Memory B cell (primary cell): ENCODE measurements around the gene VWA5A.
A peak's percentile ranks its signal among the peaks of the same experiment; 100 is the strongest.
"Not testable (repeated sequence)": the region's sequence is repeated elsewhere in the genome, so short reads cannot be mapped to it uniquely, and the experiment has no call there.

ENCODE experiments used
- ATAC-seq: fragments of 150-1000 bp; cut with Tn5 transposase; 2 replicates; pipeline ENCODE4 v1.10.0; 2021; ENCODE audit warnings: low read depth, mild to moderate bottlenecking, moderate library complexity
- DNase-seq, 2 donors: peaks; one replicate each; pipeline ENCODE4 v3.0.0; 2022; ENCODE audit warnings: low spot score in 2 of 2
- H3K27ac Mint-ChIP-seq: one replicate; pipeline ENCODE4 v1.8.0; 2022; ENCODE audit warnings: mild to moderate bottlenecking, moderate library complexity, mixed read lengths
- H3K27me3 Mint-ChIP-seq: one replicate; pipeline ENCODE4 v1.8.0; 2022; ENCODE audit warnings: mixed read lengths
- H3K36me3 Mint-ChIP-seq: one replicate; pipeline ENCODE4 v1.8.0; 2022; ENCODE audit warnings: mild to moderate bottlenecking, mixed read lengths
- H3K4me1 Mint-ChIP-seq: one replicate; pipeline ENCODE4 v1.8.0; 2022; ENCODE audit warnings: mixed read lengths
- H3K4me3 Mint-ChIP-seq: one replicate; pipeline ENCODE4 v1.8.0; 2022; ENCODE audit warnings: mild to moderate bottlenecking, moderate library complexity, mixed read lengths
- H3K9me3 Mint-ChIP-seq: one replicate; pipeline ENCODE4 v1.8.0; 2022; ENCODE audit warnings: mixed read lengths

The VWA5A gene

DNA sequence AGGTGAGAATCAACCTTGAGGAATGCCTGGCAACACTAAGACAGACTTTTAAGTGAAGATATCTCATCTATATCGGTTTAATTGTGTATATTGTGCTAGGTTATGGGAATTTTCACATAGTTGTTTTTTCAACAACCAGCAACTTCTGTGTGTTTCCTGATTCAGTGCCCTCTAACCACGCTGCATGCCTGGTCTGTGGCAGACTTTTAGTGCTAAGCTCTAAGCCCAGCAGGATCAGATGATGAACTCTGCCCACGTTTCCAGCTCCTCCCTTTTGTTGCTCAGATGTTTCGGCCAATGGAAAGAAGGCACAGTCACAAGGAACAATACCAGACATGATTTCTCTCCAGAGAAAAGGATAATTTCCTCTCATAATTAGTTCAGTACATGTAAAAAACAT is 1.4 kb upstream of the VWA5A start:
- H3K4me1 Mint-ChIP-seq, result peaks cover 18% of the 10 kb centered on the region
- DNase-seq (no peak), ATAC-seq (no peak)
- no peaks in the 10 kb centered on the region for H3K9me3 Mint-ChIP-seq
- H3K27ac Mint-ChIP-seq, result no peak overlapping the region
- no peak overlapping the region for H3K4me3 Mint-ChIP-seq
- H3K27me3 Mint-ChIP-seq, result no peaks in the 10 kb centered on the region
- H3K36me3 Mint-ChIP-seq, result peaks cover 9% of the 10 kb centered on the region

DNA sequence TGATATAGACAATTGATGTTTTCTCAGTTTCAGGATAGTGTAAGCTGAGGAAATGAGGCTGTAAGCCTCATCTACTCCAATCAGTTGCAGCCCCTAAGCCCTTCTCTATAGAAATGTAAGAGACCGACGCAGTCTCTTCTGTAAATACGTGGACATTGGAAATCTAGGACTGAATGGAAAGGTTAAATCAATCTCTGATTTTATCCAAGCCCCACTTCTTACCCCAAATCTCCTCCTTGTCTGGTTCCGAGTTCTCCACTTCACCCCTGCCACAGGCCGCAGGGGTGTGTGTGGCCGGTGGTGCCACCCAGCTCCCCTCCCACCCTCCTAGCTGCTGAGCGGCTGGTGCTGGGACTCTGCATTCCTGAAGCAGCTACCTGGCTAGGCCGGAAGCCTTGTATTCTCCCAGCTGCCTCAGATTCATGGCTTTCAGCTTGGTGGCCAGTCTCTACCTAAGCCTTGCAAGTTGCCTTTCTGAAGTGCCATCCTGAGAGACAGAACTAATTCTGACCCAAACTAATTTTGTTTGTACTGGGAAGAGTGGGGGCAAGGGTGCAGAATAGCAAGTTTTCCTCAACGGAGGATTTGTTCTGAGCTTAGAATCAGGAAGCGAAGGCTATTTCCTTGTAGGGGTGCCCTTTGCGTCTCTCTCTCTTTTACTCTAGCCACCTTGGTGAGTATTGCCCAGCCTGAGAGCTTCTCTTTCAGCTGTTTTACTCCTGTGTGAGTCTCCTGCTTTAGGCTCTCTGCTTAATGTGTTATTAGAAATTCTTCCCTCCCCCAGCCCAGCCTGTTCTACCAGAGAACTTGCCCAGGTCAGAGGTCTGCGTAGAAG is 749 bp downstream of the VWA5A start:
- Mint-ChIP-seq H3K36me3 (peaks cover 15% of the 10 kb centered on the region), H3K27me3 (no peaks in the 10 kb centered on the region), H3K4me3 (peak overlapping the region; percentile 94), H3K4me1 (peaks cover 11% of the 10 kb centered on the region), H3K9me3 (no peaks in the 10 kb centered on the region), H3K27ac (peak overlapping the region; percentile 79)
- DNase-seq (no peak), ATAC-seq (no peak)

DNA sequence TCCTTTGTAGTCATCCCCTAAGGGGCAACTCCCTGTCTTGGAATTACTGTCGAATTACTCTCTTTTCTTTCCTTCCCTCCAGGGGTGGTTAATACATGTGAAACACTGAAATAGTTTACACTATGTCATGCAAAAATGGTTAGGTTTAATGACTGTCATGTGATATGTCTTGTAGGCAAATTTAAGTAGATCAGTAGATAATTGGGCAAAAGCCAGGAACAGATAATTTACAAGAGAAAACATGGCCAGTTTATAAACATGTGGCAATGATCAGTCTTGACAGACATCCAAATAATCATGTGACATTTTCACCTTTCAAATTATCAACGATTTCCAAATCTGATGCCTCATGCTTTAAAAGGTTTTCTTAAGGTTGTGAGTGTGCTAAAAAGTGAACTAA is 3.9 kb downstream of the VWA5A start:
- H3K9me3 Mint-ChIP-seq, result no peaks in the 10 kb centered on the region
- H3K4me1 Mint-ChIP-seq, result peaks cover 11% of the 10 kb centered on the region
- H3K27ac Mint-ChIP-seq, result no peak overlapping the region
- H3K36me3 Mint-ChIP-seq, result peaks cover 17% of the 10 kb centered on the region
- H3K4me3 Mint-ChIP-seq, result no peak overlapping the region
- ATAC-seq (no peak), DNase-seq (no peak)
- no peaks in the 10 kb centered on the region for H3K27me3 Mint-ChIP-seq

DNA sequence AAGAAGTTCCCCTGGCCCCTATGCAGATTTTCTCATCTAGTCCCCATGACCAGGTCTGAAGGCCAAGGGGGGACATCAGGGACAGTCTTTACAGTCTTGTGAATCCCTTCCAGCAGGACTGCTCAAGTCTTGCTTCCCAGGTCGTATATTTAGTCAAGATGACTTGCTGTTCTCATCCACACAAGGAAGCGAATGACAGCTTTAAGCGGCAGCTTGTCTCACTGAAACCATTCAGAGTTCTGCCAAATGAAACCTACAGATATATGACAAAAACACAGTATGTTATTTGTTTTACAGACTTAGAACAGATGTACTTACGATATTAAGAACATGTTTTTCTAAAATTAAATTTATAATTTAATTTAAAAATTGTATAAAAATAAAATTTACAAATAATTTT is 5.6 kb downstream of the VWA5A start:
- ATAC-seq (no peak), DNase-seq (no peak)
- Mint-ChIP-seq H3K9me3 (no peaks in the 10 kb centered on the region), H3K4me1 (peaks cover 7% of the 10 kb centered on the region), H3K27ac (no peak overlapping the region), H3K36me3 (peaks cover 21% of the 10 kb centered on the region), H3K4me3 (no peak overlapping the region), H3K27me3 (no peaks in the 10 kb centered on the region)

DNA sequence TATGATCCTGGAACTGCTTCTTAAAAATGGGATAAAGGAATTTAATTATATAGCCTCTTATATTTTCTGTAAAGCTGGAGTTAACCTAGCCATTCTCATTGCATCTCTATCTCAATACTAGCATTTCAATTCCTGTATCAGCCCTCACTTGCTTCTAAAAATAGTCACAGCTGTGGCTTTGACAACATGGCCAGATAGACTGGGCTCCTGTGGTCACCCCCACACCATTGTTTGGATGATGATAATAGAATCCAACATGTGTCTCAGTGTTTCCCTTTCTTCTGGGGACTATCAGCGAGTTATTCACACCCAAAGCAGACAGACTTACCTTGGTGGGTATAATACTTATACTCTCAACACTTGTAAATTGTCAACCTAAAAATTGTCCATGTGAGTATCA is 6.9 kb downstream of the VWA5A start:
- Mint-ChIP-seq H3K27me3 (no peaks in the 10 kb centered on the region), H3K36me3 (peaks cover 21% of the 10 kb centered on the region), H3K4me1 (peaks cover 5% of the 10 kb centered on the region), H3K9me3 (no peaks in the 10 kb centered on the region), H3K4me3 (no peak overlapping the region), H3K27ac (no peak overlapping the region)
- DNase-seq, result no peak
- no peak for ATAC-seq

DNA sequence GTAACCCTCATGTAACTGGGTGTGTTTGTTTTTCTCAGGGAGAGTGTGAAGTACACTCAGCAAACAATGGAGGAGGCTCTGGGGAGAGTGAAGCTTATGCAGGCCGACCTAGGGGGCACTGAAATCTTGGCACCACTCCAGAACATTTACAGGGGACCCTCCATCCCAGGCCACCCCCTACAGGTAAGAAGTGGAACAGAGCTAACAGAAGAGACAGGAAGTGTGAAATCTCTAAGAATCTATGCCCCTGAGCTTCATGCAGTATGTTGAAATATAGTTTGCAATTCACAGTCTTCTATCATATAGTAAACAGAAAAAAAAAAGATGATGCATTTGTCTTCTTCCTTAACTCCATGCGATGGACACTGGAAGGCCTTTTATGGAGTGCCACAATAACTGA is 8.4 kb downstream of the VWA5A start:
- no peak overlapping the region for H3K4me3 Mint-ChIP-seq
- no peak for DNase-seq
- no peaks in the 10 kb centered on the region for H3K9me3 Mint-ChIP-seq
- H3K36me3 Mint-ChIP-seq, result peaks cover 14% of the 10 kb centered on the region
- no peak for ATAC-seq
- no peaks in the 10 kb centered on the region for H3K27me3 Mint-ChIP-seq
- H3K27ac Mint-ChIP-seq, result no peak overlapping the region
- no peaks in the 10 kb centered on the region for H3K4me1 Mint-ChIP-seq

DNA sequence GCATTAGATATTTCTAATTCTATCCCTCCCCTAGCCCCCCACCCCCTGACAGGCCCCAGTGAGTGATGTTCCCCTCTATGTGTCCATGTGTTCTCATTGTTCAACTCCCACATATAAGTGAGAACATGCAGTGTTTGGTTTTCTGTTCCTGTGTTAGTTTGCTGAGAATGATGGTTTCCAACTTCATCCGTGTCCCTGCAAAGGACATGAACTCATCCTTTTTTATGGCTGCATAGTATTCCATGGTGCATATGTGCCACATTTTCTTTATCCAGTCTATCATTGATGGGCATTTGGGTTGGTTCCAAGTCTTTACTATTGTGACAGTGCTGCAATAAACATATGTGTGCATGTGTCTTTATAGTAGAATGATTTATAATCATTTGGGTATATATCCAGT is 11.9 kb downstream of the VWA5A start:
- H3K27me3 Mint-ChIP-seq, DNase-seq, ATAC-seq, H3K36me3 Mint-ChIP-seq, H3K27ac Mint-ChIP-seq, H3K9me3 Mint-ChIP-seq, H3K4me3 Mint-ChIP-seq, H3K4me1 Mint-ChIP-seq: not testable (repeated sequence)

DNA sequence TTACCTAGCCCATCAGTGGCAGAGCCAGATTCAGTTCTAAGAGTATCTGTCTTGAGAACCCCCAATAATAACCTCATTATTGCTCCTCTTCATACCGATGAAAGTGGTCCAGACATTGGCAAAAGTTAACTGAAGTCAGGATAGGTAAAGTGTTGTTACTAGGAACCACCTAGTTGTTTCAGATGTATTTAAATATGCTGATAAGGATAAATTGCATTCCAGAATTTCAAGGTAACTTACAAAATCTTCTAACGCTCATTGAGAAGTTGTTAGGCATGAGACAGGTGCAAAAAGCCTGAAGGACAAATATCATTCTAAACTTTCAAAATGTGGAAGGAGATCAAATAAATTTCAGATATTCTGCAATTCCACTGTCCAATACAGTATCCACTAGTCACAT is 27.8 kb downstream of the VWA5A start:
- DNase-seq, result no peak
- no peaks in the 10 kb centered on the region for H3K27me3 Mint-ChIP-seq
- no peak overlapping the region for H3K27ac Mint-ChIP-seq
- ATAC-seq, result no peak
- no peak overlapping the region for H3K4me3 Mint-ChIP-seq
- H3K4me1 Mint-ChIP-seq, result no peaks in the 10 kb centered on the region
- H3K36me3 Mint-ChIP-seq, result peaks cover 24% of the 10 kb centered on the region
- H3K9me3 Mint-ChIP-seq, result peaks cover 7% of the 10 kb centered on the region

DNA sequence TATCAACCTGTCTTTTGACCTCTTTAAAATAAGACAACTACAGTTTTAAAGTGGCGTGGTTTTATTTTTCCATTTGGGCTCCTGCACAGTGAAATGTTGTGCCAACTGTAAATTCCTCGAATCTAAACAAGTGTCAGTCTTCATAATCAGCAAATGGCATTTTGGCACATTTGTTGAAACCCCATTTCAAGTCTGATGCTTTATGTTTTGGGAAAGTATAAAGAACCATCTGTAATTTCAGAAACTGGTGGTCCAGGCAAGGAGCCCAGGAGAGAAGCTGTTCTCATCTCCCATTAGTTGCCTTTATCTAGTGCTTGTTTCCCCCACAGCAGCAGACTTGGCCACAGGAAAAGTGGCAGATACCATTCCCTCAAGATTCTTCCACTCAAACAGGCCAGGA is 32.7 kb downstream of the VWA5A start:
- no peak overlapping the region for H3K27ac Mint-ChIP-seq

DNA sequence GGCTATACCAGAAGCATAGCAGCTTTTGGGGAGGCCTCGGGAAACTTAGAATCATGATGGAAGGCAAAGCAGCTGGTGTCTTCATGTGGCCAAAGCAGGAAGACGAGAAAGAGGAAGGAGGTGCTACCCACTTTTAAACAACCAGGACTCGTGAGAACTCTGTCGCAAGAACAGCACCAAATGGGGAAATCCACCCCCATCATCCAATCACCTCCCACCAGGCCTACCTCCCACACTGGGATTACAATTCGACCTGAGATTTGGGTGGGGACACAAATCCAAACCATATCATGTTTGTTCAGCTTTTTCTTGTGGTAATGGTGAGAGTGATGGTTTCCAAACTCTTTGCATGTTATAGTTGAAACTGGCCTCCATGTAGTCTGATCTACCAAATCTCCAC is 35.4 kb downstream of the VWA5A start:
- Mint-ChIP-seq H3K27me3 (no peaks in the 10 kb centered on the region), H3K36me3 (no peaks in the 10 kb centered on the region), H3K4me1 (peaks cover 2% of the 10 kb centered on the region), H3K9me3 (peaks cover 2% of the 10 kb centered on the region), H3K4me3 (no peak overlapping the region), H3K27ac (no peak overlapping the region)
- ATAC-seq, result peak; percentile 86
- no peak for DNase-seq

More for the DNA sequence above, 32.7 kb downstream of the VWA5A start:
- Mint-ChIP-seq H3K36me3 (peaks cover 2% of the 10 kb centered on the region), H3K4me1 (peaks cover 2% of the 10 kb centered on the region), H3K9me3 (peaks cover 2% of the 10 kb centered on the region), H3K4me3 (no peak overlapping the region), H3K27me3 (no peaks in the 10 kb centered on the region)
- ATAC-seq, result no peak
- DNase-seq, result no peak

DNA sequence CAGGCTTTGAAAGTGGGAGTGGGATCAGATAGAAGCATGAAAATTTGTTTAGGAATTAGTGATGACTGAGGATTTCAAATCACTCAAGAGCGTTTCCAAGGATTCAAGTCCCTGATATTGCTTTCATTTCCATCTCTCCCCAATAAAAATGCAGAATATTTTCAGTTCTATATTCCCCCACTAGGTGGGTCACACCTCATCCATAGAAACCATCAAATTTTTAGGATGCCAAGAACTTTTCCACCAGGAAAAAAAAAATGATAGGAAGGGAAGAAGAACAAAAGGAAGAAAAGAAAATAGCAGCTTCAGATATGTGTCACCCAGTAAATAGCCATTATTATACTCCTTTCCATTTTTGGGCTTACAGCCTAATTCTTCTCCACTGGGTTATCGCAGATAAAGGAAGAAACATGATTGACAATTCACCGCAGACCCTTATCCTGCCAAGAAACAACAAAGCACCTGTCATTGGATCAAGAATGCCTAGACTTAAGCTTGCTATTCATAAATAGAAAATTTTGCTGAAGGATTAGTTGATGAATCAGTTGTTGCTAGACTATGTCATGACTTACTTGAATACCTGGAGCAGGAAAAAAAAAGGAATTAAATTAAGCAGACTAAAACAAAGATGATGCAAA is 37.6 kb downstream of the VWA5A start:
- ATAC-seq (no peak), DNase-seq (no peak)
- Mint-ChIP-seq H3K4me1 (peaks cover 2% of the 10 kb centered on the region), H3K27me3 (peaks cover 5% of the 10 kb centered on the region), H3K27ac (no peak overlapping the region), H3K36me3 (no peaks in the 10 kb centered on the region), H3K9me3 (peaks cover 2% of the 10 kb centered on the region), H3K4me3 (no peak overlapping the region)

DNA sequence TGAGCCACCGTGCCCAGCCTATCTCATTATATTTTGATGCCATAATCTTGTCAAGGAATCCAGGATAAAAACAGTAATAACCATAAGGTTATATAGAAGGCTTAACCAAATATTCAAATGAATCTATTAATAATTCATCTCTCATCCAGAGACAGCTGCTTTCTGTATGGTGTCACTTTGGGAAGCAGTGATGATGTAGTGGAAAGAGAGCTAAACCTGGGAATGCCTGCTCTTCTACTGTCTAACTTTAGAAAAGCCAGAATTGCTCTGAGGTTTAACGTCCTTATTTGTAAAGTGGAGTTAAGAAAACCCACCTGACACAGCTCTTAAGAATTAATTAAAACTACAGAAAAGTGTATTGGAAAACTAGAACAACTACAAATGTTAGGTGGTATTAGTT is 38.6 kb downstream of the VWA5A start:
- no peaks in the 10 kb centered on the region for H3K36me3 Mint-ChIP-seq
- no peak overlapping the region for H3K27ac Mint-ChIP-seq
- no peak for DNase-seq
- H3K27me3 Mint-ChIP-seq, result peaks cover 9% of the 10 kb centered on the region
- H3K9me3 Mint-ChIP-seq, result peaks cover 2% of the 10 kb centered on the region
- H3K4me1 Mint-ChIP-seq, result peaks cover 2% of the 10 kb centered on the region
- no peak overlapping the region for H3K4me3 Mint-ChIP-seq
- no peak for ATAC-seq

DNA sequence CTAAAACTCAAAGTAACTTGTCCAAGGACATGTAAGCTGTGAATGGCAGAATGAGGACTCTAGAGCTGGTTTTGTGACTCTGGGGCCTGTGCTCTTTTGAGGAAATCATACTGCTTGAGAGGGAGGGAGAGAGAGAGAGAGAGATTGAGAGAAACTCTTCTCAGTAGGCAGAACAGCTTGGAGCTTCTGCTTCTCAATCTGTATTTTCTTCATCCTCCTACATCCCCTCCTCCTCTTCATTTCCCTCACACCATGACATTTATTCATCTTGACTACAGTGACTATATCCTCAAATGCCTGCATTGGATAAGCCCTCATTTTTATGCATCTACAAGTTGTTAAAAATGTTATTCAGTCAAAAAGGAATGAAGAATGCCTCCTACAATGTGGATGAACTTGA is 44.2 kb downstream of the VWA5A start:
- DNase-seq (no peak), ATAC-seq (no peak)
- peaks cover 12% of the 10 kb centered on the region for H3K27me3 Mint-ChIP-seq
- no peaks in the 10 kb centered on the region for H3K36me3 Mint-ChIP-seq
- no peak overlapping the region for H3K27ac Mint-ChIP-seq
- no peaks in the 10 kb centered on the region for H3K4me1 Mint-ChIP-seq
- no peaks in the 10 kb centered on the region for H3K9me3 Mint-ChIP-seq
- H3K4me3 Mint-ChIP-seq, result no peak overlapping the region

DNA sequence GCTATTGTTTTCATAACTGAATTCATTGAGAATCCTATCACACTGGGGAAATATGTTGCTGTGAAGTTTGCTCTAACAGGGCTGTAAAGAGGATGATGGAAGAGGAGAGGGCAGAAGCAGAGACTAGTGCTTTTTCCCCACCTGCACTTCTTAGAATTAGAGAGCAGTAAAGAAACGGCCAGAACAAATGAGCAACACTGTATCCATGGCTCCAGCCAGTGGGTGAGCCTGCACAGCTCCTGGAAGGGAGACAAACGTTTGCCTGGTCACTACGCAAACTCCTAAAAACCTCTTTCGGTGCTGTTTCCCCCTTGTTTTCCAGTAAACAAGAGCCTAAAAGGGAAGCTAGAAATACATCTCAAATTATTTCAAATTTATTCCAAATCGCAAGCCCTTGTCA is 45.7 kb downstream of the VWA5A start:
- no peak for ATAC-seq
- Mint-ChIP-seq H3K9me3 (peaks cover 2% of the 10 kb centered on the region), H3K27ac (no peak overlapping the region), H3K36me3 (no peaks in the 10 kb centered on the region), H3K4me1 (no peaks in the 10 kb centered on the region), H3K4me3 (no peak overlapping the region), H3K27me3 (peaks cover 12% of the 10 kb centered on the region)
- DNase-seq, result no peak

DNA sequence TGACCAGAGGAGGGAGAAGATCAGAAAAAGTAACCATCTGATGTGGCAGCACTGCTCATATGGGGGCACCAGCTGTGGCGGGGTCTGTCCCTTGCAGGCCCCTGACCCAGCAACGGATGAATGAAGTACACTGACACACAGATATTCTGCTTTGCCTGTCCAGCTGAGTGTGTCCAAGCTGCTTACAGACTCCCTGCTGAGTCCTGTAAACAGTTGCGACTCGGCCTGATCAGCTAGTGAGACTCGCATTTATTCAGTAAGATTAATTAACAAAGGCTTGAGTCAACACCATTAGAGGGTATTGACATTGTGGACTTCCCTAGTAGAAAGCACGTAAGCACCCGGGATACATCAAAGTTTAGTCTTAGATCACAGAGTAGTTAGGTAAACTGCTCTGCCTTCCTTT is 52.6 kb downstream of the VWA5A start:
- Mint-ChIP-seq H3K4me3 (no peak overlapping the region), H3K27ac (no peak overlapping the region), H3K9me3 (peaks cover 3% of the 10 kb centered on the region), H3K27me3 (peaks cover 6% of the 10 kb centered on the region), H3K4me1 (peaks cover 2% of the 10 kb centered on the region), H3K36me3 (no peaks in the 10 kb centered on the region)
- no peak for DNase-seq
- no peak for ATAC-seq
